Keratinocyte (primary cell): ENCODE data around the gene ABTB1. TPM values are rescaled to one million over a fixed set of nuclear protein-coding genes. Genes with fewer than 3 reads are reported as not detected.
"Not testable (repeated sequence)": the region's sequence is repeated elsewhere in the genome, so short reads cannot be mapped to it uniquely, and the experiment has no call there.

ENCODE experiments used
- DNase-seq: peaks from one replicate; pipeline ENCODE4 v3.0.0-alpha.2; 2011; ENCODE audit warnings: low read depth, missing footprints, low spot score
- FAIRE-seq: peaks from 2 replicates; lab custom pipeline; 2011; peaks lifted over from hg19 to GRCh38; lab: Jason Lieb, UNC
- H2AFZ ChIP-seq: 2 replicates; pipeline ENCODE4 v1.6.0; 2012; ENCODE audit warnings: low read length, control low read depth, inconsistent platforms; ENCODE audit not compliant: control insufficient read depth
- H3K27ac ChIP-seq: 2 replicates; pipeline ENCODE4 v1.5.1; 2011; ENCODE audit warnings: low read length; ENCODE audit not compliant: control insufficient read depth, insufficient read depth
- H3K27me3 ChIP-seq: 3 replicates; pipeline ENCODE4 v1.6.0; 2011; ENCODE audit warnings: low read length; ENCODE audit not compliant: control insufficient read depth, insufficient read depth; ENCODE audit errors: extremely low read depth
- H3K36me3 ChIP-seq, 2 experiments: 2 replicates in 1 of 2; 3 replicates in 1 of 2; pipeline ENCODE4 v1.5.1; 2011; ENCODE audit warnings: low read length in 2 of 2, mild to moderate bottlenecking in 1 of 2; ENCODE audit not compliant: control insufficient read depth in 2 of 2, insufficient read depth in 2 of 2; ENCODE audit errors: extremely low read depth in 1 of 2
- H3K4me1 ChIP-seq: 3 replicates; pipeline ENCODE4 v1.5.1; 2011; ENCODE audit warnings: low read length; ENCODE audit not compliant: control insufficient read depth, insufficient read depth; ENCODE audit errors: extremely low read depth
- H3K4me2 ChIP-seq: 3 replicates; pipeline ENCODE4 v1.6.0; 2011; ENCODE audit warnings: low read depth, low read length; ENCODE audit not compliant: control insufficient read depth, insufficient read depth; ENCODE audit errors: extremely low read depth
- H3K4me3 ChIP-seq, 3 experiments: fragments of 200-600 bp in 1 of 3; sonication (generic) in 1 of 3; 2 replicates in 2 of 3; 3 replicates in 1 of 3; pipeline ENCODE4 v1.5.1; 2011 to 2016; ENCODE audit warnings: low read length in 3 of 3, mild to moderate bottlenecking in 3 of 3, control low read depth in 2 of 3, inconsistent platforms in 1 of 3, low read depth in 1 of 3, mixed read lengths in 1 of 3, mixed run types in 1 of 3, moderate library complexity in 1 of 3; ENCODE audit not compliant: control insufficient read depth in 2 of 3, insufficient read depth in 2 of 3; ENCODE audit errors: extremely low read depth in 1 of 3
- H3K79me2 ChIP-seq: 2 replicates; pipeline ENCODE4 v1.6.0; 2012; ENCODE audit warnings: low read length; ENCODE audit not compliant: control insufficient read depth, insufficient read depth
- H3K9ac ChIP-seq: 3 replicates; pipeline ENCODE4 v1.6.0; 2011; ENCODE audit warnings: low read length; ENCODE audit not compliant: control insufficient read depth, insufficient read depth; ENCODE audit errors: extremely low read depth
- H3K9me1 ChIP-seq: 3 replicates; pipeline ENCODE4 v1.6.0; 2011; ENCODE audit warnings: low read length; ENCODE audit not compliant: control insufficient read depth, insufficient read depth; ENCODE audit errors: extremely low read depth
- H3K9me3 ChIP-seq: 2 replicates; pipeline ENCODE4 v1.5.1; 2012; ENCODE audit warnings: low read depth, low read length; ENCODE audit not compliant: control insufficient read depth
- H4K20me1 ChIP-seq: 3 replicates; pipeline ENCODE4 v1.6.0; 2011; ENCODE audit warnings: low read length; ENCODE audit not compliant: control insufficient read depth, insufficient read depth; ENCODE audit errors: extremely low read depth
- EZH2 ChIP-seq: IDR thresholded peaks from one replicate; pipeline ENCODE4 v1.6.1; 2012; ENCODE audit warnings: inconsistent platforms, mild to moderate bottlenecking, low read length, moderate library complexity
- dilution Hi-C: fragments of 300-500 bp; cut with MboI; formaldehyde crosslinking; loops from one replicate; pipeline ENCODE4 v1.7.0; 2020; ENCODE audit warnings: low sequenced_read_pairs; ENCODE audit not compliant: extremely low pct_ligation_motif_present
- polyA plus RNA-seq, 5 experiments: library from polyadenylated mRNA; depleted of rRNA in 3 of 5; stranded (reverse) in 3 of 5; stranded (forward) in 1 of 5; unstranded in 1 of 5; fragments of >200 nt; gene quantifications; 1 replicate in 1 of 5; 2 replicates in 3 of 5; 3 replicates in 1 of 5; pipeline versions ENCODE4 v1.2.1 to v1.2.3, GENCODE V29; 2011 to 2012; ENCODE audit warnings: missing spikeins in 2 of 5, low read depth in 1 of 5, low replicate concordance in 1 of 5
- TF ChIP-seq, protein P1 (sequence below), 3 experiments: IDR thresholded peaks in 1 of 3; conservative IDR thresholded peaks in 1 of 3; optimal IDR thresholded peaks in 1 of 3; 2 replicates in 2 of 3; 3 replicates in 1 of 3; pipeline versions ENCODE3 to v1.5.1; 2011; ENCODE audit warnings: low read length in 3 of 3, mild to moderate bottlenecking in 3 of 3, moderate library complexity in 2 of 3, control low read depth in 1 of 3, inconsistent platforms in 1 of 3; ENCODE audit not compliant: insufficient read depth in 2 of 3; ENCODE audit errors: extremely low read depth in 1 of 3

Gene ABTB1
- polyA plus RNA-seq, 1 donor (not counting 4 experiments of a cell fraction or from before 2014, with no cell fraction given) = 11.6 TPM

DNA sequence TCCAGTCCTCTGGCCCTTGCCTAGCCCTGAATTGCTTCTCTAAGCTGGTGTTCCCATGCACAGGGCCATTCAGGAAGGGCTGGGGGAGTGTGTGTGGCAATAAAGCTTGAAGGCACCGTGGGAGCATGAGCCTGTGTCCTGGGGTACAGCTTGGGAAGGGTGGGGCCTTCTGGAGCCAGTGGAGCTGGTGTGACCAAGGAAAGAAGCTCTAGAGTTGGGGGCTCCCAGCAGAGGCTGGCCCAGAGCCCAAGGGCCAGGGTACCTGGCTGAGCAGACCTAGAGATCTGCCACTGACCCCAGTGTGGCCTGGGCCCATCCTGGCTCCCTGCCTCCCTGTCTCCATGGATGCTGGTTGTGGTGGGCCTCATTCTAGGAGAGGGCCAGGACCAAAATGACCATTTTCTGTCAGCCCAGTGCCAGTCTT, 8.1 kb downstream of the ABTB1 start:
- H3K9me1 ChIP-seq = no peaks in the 10 kb centered on the region
- no peaks in the 10 kb centered on the region for H3K27me3 ChIP-seq
- H2AFZ ChIP-seq = no peak overlapping the region
- H4K20me1 ChIP-seq = no peaks in the 10 kb centered on the region
- no peaks in the 10 kb centered on the region for H3K79me2 ChIP-seq
- FAIRE-seq = no peak
- no peak overlapping the region for H3K27ac ChIP-seq
- TF ChIP-seq, protein P1, sequence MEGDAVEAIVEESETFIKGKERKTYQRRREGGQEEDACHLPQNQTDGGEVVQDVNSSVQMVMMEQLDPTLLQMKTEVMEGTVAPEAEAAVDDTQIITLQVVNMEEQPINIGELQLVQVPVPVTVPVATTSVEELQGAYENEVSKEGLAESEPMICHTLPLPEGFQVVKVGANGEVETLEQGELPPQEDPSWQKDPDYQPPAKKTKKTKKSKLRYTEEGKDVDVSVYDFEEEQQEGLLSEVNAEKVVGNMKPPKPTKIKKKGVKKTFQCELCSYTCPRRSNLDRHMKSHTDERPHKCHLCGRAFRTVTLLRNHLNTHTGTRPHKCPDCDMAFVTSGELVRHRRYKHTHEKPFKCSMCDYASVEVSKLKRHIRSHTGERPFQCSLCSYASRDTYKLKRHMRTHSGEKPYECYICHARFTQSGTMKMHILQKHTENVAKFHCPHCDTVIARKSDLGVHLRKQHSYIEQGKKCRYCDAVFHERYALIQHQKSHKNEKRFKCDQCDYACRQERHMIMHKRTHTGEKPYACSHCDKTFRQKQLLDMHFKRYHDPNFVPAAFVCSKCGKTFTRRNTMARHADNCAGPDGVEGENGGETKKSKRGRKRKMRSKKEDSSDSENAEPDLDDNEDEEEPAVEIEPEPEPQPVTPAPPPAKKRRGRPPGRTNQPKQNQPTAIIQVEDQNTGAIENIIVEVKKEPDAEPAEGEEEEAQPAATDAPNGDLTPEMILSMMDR (optimal IDR thresholded peaks at IDR 0.05 in 1 of 3, IDR thresholded peaks at IDR 0.05 in 1 of 3, conservative IDR thresholded peaks at IDR 0.05 in 1 of 3; ENCODE audit: extremely low read depth in 1 of 3, insufficient read depth in 2 of 3, low read length in 3 of 3) = no peak
- no peak for TF ChIP-seq EZH2
- no peak overlapping the region for H3K9ac ChIP-seq
- no peaks in the 10 kb centered on the region for H3K9me3 ChIP-seq
- peaks cover 1 to 6% of the 10 kb centered on the region in 2 experiments for H3K36me3 ChIP-seq
- dilution Hi-C loops = no loop called here
- peaks cover 26% of the 10 kb centered on the region for H3K4me1 ChIP-seq
- H3K4me2 ChIP-seq = no peak overlapping the region
- no peak for DNase-seq
- H3K4me3 ChIP-seq = no peak overlapping the region

DNA sequence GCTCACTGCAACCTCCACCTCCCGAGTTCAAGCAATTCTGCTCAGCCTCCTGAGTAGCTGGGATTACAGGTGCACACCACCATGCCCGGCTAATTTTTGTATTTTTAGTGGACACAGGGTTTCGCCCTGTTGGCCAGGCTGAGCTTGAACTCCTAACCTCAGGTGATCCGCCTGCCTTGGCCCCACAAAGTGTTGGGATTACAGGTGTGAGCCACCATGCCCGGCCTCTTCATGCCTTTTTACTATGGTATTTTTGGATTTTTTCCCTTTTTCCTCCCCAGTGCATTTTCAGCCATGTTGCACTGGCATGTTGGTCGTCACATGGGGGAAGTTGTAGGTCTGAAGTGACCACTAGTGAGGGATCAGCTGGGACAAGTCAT, 9.4 kb downstream of the ABTB1 start:
- H3K4me2 ChIP-seq, H3K4me3 ChIP-seq, dilution Hi-C loops, H3K27me3 ChIP-seq, H4K20me1 ChIP-seq, H3K27ac ChIP-seq, DNase-seq, FAIRE-seq, H3K79me2 ChIP-seq, H3K9me3 ChIP-seq, H2AFZ ChIP-seq, H3K9me1 ChIP-seq, H3K9ac ChIP-seq, H3K36me3 ChIP-seq: not testable (repeated sequence)
- peaks cover 15% of the 10 kb centered on the region for H3K4me1 ChIP-seq

DNA sequence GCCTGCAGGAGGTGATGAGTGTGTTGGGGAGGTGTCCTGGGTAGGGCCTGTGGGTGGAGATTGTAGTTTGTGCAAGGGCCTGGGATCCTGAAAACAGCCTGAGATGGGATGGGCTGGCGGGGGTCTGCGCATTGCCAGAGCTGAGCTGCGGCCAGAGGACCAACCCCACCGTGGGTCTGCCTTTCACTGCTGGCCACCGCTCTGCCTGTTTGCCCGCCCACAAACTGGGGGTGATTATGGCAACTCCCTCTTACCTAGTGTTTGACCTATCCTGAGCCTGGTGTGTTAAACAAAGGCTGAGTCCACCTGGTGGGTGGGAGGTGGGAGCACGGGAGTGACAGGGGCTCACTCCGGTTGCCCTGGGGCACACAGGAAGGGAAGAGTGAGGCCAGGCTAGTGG, 9.8 kb downstream of the ABTB1 start:
- no peak overlapping the region for H3K4me2 ChIP-seq
- H3K4me3 ChIP-seq = no peak overlapping the region
- peaks cover 0 to 1% of the 10 kb centered on the region in 2 experiments for H3K36me3 ChIP-seq
- no peak for DNase-seq
- H3K27ac ChIP-seq = no peak overlapping the region
- TF ChIP-seq, protein P1 (optimal IDR thresholded peaks at IDR 0.05 in 1 of 3, IDR thresholded peaks at IDR 0.05 in 1 of 3, conservative IDR thresholded peaks at IDR 0.05 in 1 of 3; ENCODE audit: extremely low read depth in 1 of 3, insufficient read depth in 2 of 3, low read length in 3 of 3) = no peak
- TF ChIP-seq EZH2 = no peak
- no peak overlapping the region for H3K9ac ChIP-seq
- H3K79me2 ChIP-seq = no peaks in the 10 kb centered on the region
- FAIRE-seq = no peak
- no peaks in the 10 kb centered on the region for H3K9me3 ChIP-seq
- H2AFZ ChIP-seq = no peak overlapping the region
- peaks cover 14% of the 10 kb centered on the region for H3K4me1 ChIP-seq
- dilution Hi-C loops = no loop called here
- H3K9me1 ChIP-seq = no peaks in the 10 kb centered on the region
- no peaks in the 10 kb centered on the region for H3K27me3 ChIP-seq
- no peaks in the 10 kb centered on the region for H4K20me1 ChIP-seq
